SH-SY5Y (cell line): Measurements from ENCODE around the gene SLC24A3.

ENCODE experiments used
- GATA2 ChIP-seq: IDR thresholded peaks from 2 replicates; pipeline ENCODE4 v1.6.1; 2011; ENCODE audit warnings: mild to moderate bottlenecking, low read depth, low read length
- GATA3 ChIP-seq: IDR thresholded peaks from 2 replicates; pipeline ENCODE4 v1.6.1; 2011; ENCODE audit warnings: low read depth, mild to moderate bottlenecking, low read length, moderate library complexity

SLC24A3 gene

GRCh38 chr20:19540392-19540791 is 327.9 kb downstream of the SLC24A3 start:
- TF ChIP-seq GATA3 (no peak), GATA2 (no peak)

- no peak for TF ChIP-seq GATA3
- no peak for TF ChIP-seq GATA2
Measured at GRCh38 chr20:19543101-19543500, 330.7 kb downstream of the SLC24A3 start.

DNA sequence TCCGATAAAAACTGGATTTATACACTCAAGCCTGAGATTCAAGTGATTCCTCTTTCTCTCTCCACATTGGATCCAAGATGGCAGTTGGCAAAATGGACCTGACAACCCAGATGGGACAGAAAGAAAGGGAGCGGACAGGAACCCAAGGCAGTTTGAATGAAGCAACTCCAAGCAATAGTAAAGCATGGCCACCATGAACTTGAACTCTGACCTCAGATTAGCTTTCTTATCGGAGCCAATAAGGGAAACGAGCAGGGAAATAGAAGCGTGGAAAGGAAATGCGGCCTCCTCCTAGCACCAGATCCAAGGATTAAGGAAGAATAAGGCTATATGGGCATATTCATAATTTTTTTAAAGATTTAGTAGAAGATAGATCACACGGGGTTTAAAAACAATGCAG is 332.2 kb downstream of the SLC24A3 start:
- TF ChIP-seq GATA2 (no peak), GATA3 (no peak)

GRCh38 chr20:19546648-19547047 is 334.2 kb downstream of the SLC24A3 start:
- no peak for TF ChIP-seq GATA2
- no peak for TF ChIP-seq GATA3

- TF ChIP-seq GATA2 (no peak), GATA3 (no peak)
Measured at GRCh38 chr20:19547547-19547946, 335.1 kb downstream of the SLC24A3 start.

GRCh38 chr20:19549896-19550295 is 337.5 kb downstream of the SLC24A3 start:
- TF ChIP-seq GATA3, result no peak
- no peak for TF ChIP-seq GATA2

GRCh38 chr20:19552221-19553180 is 340.1 kb downstream of the SLC24A3 start:
- TF ChIP-seq GATA3, result no peak
- TF ChIP-seq GATA2, result no peak

DNA sequence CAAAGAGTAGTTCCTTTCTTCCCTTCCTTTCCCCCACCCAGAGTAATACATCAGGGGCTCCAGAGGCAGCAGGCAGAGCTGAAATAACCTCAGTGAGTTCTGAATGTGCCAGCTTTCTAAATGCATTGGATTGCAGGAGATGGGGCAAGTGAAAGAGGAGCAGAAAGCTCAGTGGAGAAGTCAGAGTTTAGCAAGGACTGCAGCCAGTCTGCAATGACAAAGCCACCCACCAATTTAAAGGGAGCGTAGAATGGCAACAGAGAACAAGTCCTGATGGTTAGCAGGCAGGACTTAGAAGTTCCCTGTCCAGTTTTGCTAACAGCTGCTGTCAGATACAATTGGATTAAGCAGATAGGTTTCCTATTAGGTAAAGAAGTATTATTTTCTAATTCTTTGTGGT is 342.2 kb downstream of the SLC24A3 start:
- TF ChIP-seq GATA3, result no peak
- no peak for TF ChIP-seq GATA2

DNA sequence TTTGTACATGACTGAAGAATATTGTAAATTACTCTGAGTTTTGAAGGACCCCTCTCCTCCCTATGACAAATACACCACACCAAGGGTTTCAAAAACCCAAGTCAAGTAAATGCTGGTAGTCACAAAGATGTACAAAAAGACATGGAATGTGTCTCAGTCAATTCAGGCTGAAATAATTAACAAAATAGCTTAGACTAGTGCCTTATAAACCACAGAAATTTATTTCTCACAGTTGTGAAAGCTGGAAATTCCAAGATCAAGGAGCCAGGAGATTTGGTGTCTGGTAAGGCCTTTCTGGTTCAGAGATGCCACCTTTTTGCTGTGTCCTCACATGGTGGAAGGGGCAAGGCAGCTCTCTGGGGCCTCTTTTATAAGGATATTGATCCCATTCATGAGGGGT is 343.3 kb downstream of the SLC24A3 start:
- TF ChIP-seq GATA2 (no peak), GATA3 (no peak)

DNA sequence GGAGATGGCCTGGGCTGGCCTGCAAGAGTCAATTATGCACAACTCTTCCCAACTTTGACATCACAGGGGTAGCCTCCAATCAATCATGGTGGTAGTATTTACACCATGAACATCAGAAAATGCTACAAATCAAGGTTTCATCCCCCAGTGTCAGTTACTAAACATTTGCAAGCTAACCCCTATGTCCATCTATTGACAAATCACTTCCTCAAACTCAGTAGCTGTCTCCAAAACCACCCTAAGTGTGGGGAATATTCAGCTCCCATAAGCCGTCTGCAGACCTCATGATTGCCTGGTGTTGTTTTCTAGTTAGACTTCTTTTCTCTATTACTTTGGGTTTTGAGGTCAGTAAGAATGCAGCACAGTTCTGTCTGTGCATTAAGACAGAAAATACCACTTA is 344.8 kb downstream of the SLC24A3 start:
- no peak for TF ChIP-seq GATA2
- TF ChIP-seq GATA3, result no peak

- TF ChIP-seq GATA2 (no peak), GATA3 (no peak)
Measured at GRCh38 chr20:19560881-19561480, 348.5 kb downstream of the SLC24A3 start.

- no peak for TF ChIP-seq GATA2
- TF ChIP-seq GATA3, result no peak
Measured at GRCh38 chr20:19562426-19562825, 350.0 kb downstream of the SLC24A3 start.

- no peak for TF ChIP-seq GATA2
- TF ChIP-seq GATA3, result no peak
Measured at GRCh38 chr20:19564261-19564660, 351.8 kb downstream of the SLC24A3 start.

GRCh38 chr20:19565736-19566135 is 353.3 kb downstream of the SLC24A3 start:
- no peak for TF ChIP-seq GATA3
- TF ChIP-seq GATA2, result no peak
